Vagina (tissue), 2 donors: ENCODE measurements around the gene SPAG16. TPM values are rescaled to one million over a fixed set of nuclear protein-coding genes. Genes with fewer than 3 reads are reported as not detected.

ENCODE experiments used
- DNase-seq, 2 donors: peaks; one replicate each; pipeline ENCODE4 v3.0.0-alpha.2; 2017; ENCODE audit errors: extremely low spot score in 2 of 2
- H3K27ac ChIP-seq: fragments of 200-600 bp; sonication (generic); one replicate; pipeline ENCODE4 v1.5.1; 2019
- H3K27me3 ChIP-seq: fragments of 200-600 bp; sonication (generic); one replicate; pipeline ENCODE4 v1.5.1; 2019
- H3K36me3 ChIP-seq, 2 donors: fragments of 200-600 bp; sonication (generic); one replicate each; pipeline ENCODE4 v1.5.1; 2017 to 2019
- H3K4me1 ChIP-seq: fragments of 200-600 bp; sonication (generic); one replicate; pipeline ENCODE4 v1.5.1; 2019
- H3K4me3 ChIP-seq, 2 donors: fragments of 200-600 bp; sonication (generic); 1 replicate in 1 of 2; 2 replicates in 1 of 2; pipeline ENCODE4 v1.5.1; 2016 to 2019
- H3K9me3 ChIP-seq: fragments of 200-600 bp; sonication (generic); one replicate; pipeline ENCODE4 v1.5.1; 2019
- CTCF ChIP-seq, 3 experiments: fragments of 450-650 bp in 2 of 3; fragments of 200-600 bp in 1 of 3; sonication (generic) in 1 of 3; IDR thresholded peaks; one replicate each; pipeline ENCODE4 v1.5.1; 2017 to 2019; ENCODE audit warnings: antibody characterized with exemption in 3 of 3, mild to moderate bottlenecking in 2 of 3, moderate library complexity in 2 of 3
- POLR2A ChIP-seq, 2 donors: fragments of 450-650 bp; IDR thresholded peaks; one replicate each; pipeline ENCODE4 v1.6.1; 2017; ENCODE audit warnings: antibody characterized with exemption in 2 of 2, mild to moderate bottlenecking in 2 of 2, moderate library complexity in 2 of 2
- POLR2AphosphoS5 ChIP-seq, 2 donors: sonication (generic); formaldehyde crosslinking; IDR thresholded peaks; one replicate each; pipeline ENCODE4 v1.9.0; 2017; ENCODE audit warnings: antibody characterized with exemption in 2 of 2, mild to moderate bottlenecking in 2 of 2, low read depth in 1 of 2; ENCODE audit not compliant: insufficient read depth in 1 of 2
- intact Hi-C: fragments of 100-400 bp; cut with DNase I; formaldehyde crosslinking; loops from one replicate; pipeline ENCODE4 v1.15.1; 2023
- total RNA-seq: library from RNA; depleted of rRNA; stranded (reverse); fragments of >200 nt; gene quantifications from one replicate; pipeline ENCODE4 v1.2.3, GENCODE V29; 2016

SPAG16 gene
- total RNA-seq, 1 donor from 2014 or later: 30.2 TPM

GRCh38 chr2:214034417-214034816 lies 750.2 kb downstream of the SPAG16 start:
- Histone ChIP-seq H3K9me3 (no peaks in the 10 kb centered on the region), H3K4me1 (no peaks in the 10 kb centered on the region), H3K27ac (no peak overlapping the region), H3K27me3 (no peaks in the 10 kb centered on the region), H3K4me3 (no peak overlapping the region), H3K36me3 (no peaks in the 10 kb centered on the region)
- intact Hi-C loops: no loop called here
- no peak for TF ChIP-seq POLR2A (IDR thresholded peaks at IDR 0.05)
- no peak for TF ChIP-seq CTCF (IDR thresholded peaks at IDR 0.05)
- TF ChIP-seq POLR2AphosphoS5 (IDR thresholded peaks at IDR 0.05; ENCODE audit: insufficient read depth in 1 of 2, low read depth in 1 of 2): no peak
- no peak for DNase-seq

GRCh38 chr2:214035091-214035852 lies 751.0 kb downstream of the SPAG16 start:
- TF ChIP-seq CTCF (IDR thresholded peaks at IDR 0.05): no peak
- TF ChIP-seq POLR2AphosphoS5 (IDR thresholded peaks at IDR 0.05; ENCODE audit: insufficient read depth in 1 of 2, low read depth in 1 of 2): no peak
- intact Hi-C loops: no loop called here
- no peaks in the 10 kb centered on the region for H3K9me3 ChIP-seq
- no peaks in the 10 kb centered on the region for H3K4me1 ChIP-seq
- H3K4me3 ChIP-seq: no peak overlapping the region
- DNase-seq: no peak
- no peaks in the 10 kb centered on the region for H3K36me3 ChIP-seq
- no peak overlapping the region for H3K27ac ChIP-seq
- no peaks in the 10 kb centered on the region for H3K27me3 ChIP-seq

- Histone ChIP-seq H3K9me3 (no peaks in the 10 kb centered on the region), H3K4me1 (no peaks in the 10 kb centered on the region), H3K27me3 (no peaks in the 10 kb centered on the region), H3K27ac (no peak overlapping the region), H3K36me3 (no peaks in the 10 kb centered on the region), H3K4me3 (no peak overlapping the region)
- intact Hi-C loops: no loop called here
- TF ChIP-seq POLR2A (IDR thresholded peaks at IDR 0.05) (no peak), CTCF (IDR thresholded peaks at IDR 0.05) (no peak), POLR2AphosphoS5 (IDR thresholded peaks at IDR 0.05; ENCODE audit: insufficient read depth in 1 of 2, low read depth in 1 of 2) (no peak)
- DNase-seq: no peak
These were observed 751.7 kb downstream of the SPAG16 start for GRCh38 chr2:214035921-214036320.

- Histone ChIP-seq H3K36me3 (no peaks in the 10 kb centered on the region), H3K27ac (no peak overlapping the region), H3K9me3 (no peaks in the 10 kb centered on the region), H3K4me3 (no peak overlapping the region), H3K27me3 (no peaks in the 10 kb centered on the region), H3K4me1 (no peaks in the 10 kb centered on the region)
- intact Hi-C loops: no loop called here
- DNase-seq: no peak
- no peak for TF ChIP-seq POLR2AphosphoS5 (IDR thresholded peaks at IDR 0.05; ENCODE audit: insufficient read depth in 1 of 2, low read depth in 1 of 2)
- no peak for TF ChIP-seq POLR2A (IDR thresholded peaks at IDR 0.05)
- TF ChIP-seq CTCF (IDR thresholded peaks at IDR 0.05): no peak
These were observed 753.9 kb downstream of the SPAG16 start for GRCh38 chr2:214038186-214038585.

- Histone ChIP-seq H3K36me3 (no peaks in the 10 kb centered on the region), H3K4me1 (no peaks in the 10 kb centered on the region), H3K9me3 (peaks cover 3% of the 10 kb centered on the region), H3K27ac (no peak overlapping the region), H3K27me3 (no peaks in the 10 kb centered on the region), H3K4me3 (no peak overlapping the region)
- no peak for TF ChIP-seq POLR2AphosphoS5 (IDR thresholded peaks at IDR 0.05; ENCODE audit: insufficient read depth in 1 of 2, low read depth in 1 of 2)
- TF ChIP-seq CTCF (IDR thresholded peaks at IDR 0.05): no peak
- TF ChIP-seq POLR2A (IDR thresholded peaks at IDR 0.05): no peak
- intact Hi-C loops: no loop called here
- DNase-seq: no peak
These were observed 766.5 kb downstream of the SPAG16 start for GRCh38 chr2:214050731-214051130.
